HepG2 (cell line): ENCODE data around the gene PHIP. TPM values are rescaled to one million over a fixed set of nuclear protein-coding genes. Genes with fewer than 3 reads are reported as not detected.

Experiments
- ATAC-seq: fragments of 200-7000 bp; cut with Tn5 transposase; 3 replicates; pipeline ENCODE4 v1.9.1; 2020; ENCODE audit warnings: mild to moderate bottlenecking, moderate library complexity
- BruUV-seq: library from RNA; stranded (reverse); fragments of 400-500 nt; replicated peaks from 2 replicates; lab custom pipeline; 2021; lab: Mats Ljungman, UMichigan
- CTCF ChIA-PET: fragments of 300-600 bp; formaldehyde crosslinking; extraction: SDS; loops from one replicate; lab custom pipeline; 2021; ENCODE audit warnings: low total read pairs, inconsistent platforms, low intra/inter-chr PET ratio; lab: Yijun Ruan, JAX
- POLR2A ChIA-PET: fragments of 350-600 bp; sonication (Branson Sonifier 250); formaldehyde crosslinking; loops from one replicate; lab custom pipeline; 2020; ENCODE audit warnings: antibody characterized with exemption, inconsistent platforms; lab: Yijun Ruan, JAX
- DNase-seq: peaks from one replicate; pipeline ENCODE4 v3.0.0-alpha.2; 2015; ENCODE audit warnings: low spot score
- FAIRE-seq: peaks from 3 replicates; lab custom pipeline; 2011; peaks lifted over from hg19 to GRCh38; lab: Jason Lieb, UNC
- H2AFZ ChIP-seq: one replicate; pipeline ENCODE4 v1.6.1; 2011; ENCODE audit warnings: low read length, inconsistent platforms
- H3K27ac ChIP-seq: fragments of 300-600 bp; 3 replicates; pipeline ENCODE4 v1.8.0; 2011; ENCODE audit warnings: mixed run types, mild to moderate bottlenecking, mixed read lengths, low read length, inconsistent platforms; ENCODE audit not compliant: insufficient read depth; ENCODE audit errors: extremely low read length
- H3K27me3 ChIP-seq, 2 experiments: fragments of 200-600 bp in 1 of 2; 2 replicates in 1 of 2; 3 replicates in 1 of 2; pipeline versions ENCODE4 v1.6.0 to v1.8.0; 2011; ENCODE audit warnings: low read length in 2 of 2, mild to moderate bottlenecking in 2 of 2, moderate library complexity in 2 of 2, inconsistent platforms in 1 of 2; ENCODE audit not compliant: insufficient read depth in 2 of 2, control insufficient read depth in 1 of 2
- H3K36me3 ChIP-seq, 2 experiments: fragments of 200-600 bp in 1 of 2; replicated peaks in 1 of 2; 2 replicates in 1 of 2; 3 replicates in 1 of 2; pipeline versions ENCODE4 v1.5.1 to v1.8.0; 2011; ENCODE audit warnings: low read length in 2 of 2, inconsistent platforms in 1 of 2; ENCODE audit not compliant: insufficient read depth in 2 of 2, control insufficient read depth in 1 of 2
- H3K4me1 ChIP-seq: 2 replicates; pipeline ENCODE4 v1.5.1; 2012; ENCODE audit warnings: low read length, inconsistent platforms; ENCODE audit not compliant: insufficient read depth
- H3K4me2 ChIP-seq: 2 replicates; pipeline ENCODE4 v1.6.0; 2011; ENCODE audit warnings: low read depth, low read length, inconsistent platforms
- H3K4me3 ChIP-seq, 3 experiments: fragments of 200-600 bp in 1 of 3; sonication (generic), shearing (Covaris generic) in 1 of 3; replicated peaks in 1 of 3; 2 replicates each; pipeline ENCODE4 v1.5.1; 2011 to 2016; ENCODE audit warnings: low read length in 3 of 3, inconsistent platforms in 2 of 3, low read depth in 2 of 3, mild to moderate bottlenecking in 2 of 3, control low read depth in 1 of 3, mixed read lengths in 1 of 3; ENCODE audit not compliant: insufficient read depth in 1 of 3
- H3K79me2 ChIP-seq: one replicate; pipeline ENCODE4 v1.6.1; 2011; ENCODE audit warnings: low read length, inconsistent platforms; ENCODE audit not compliant: insufficient read depth
- H3K9ac ChIP-seq: 2 replicates; pipeline ENCODE4 v1.6.0; 2011; ENCODE audit warnings: mild to moderate bottlenecking, low read depth, low read length, inconsistent platforms; ENCODE audit not compliant: insufficient read depth
- H3K9me3 ChIP-seq: 2 replicates; pipeline ENCODE4 v1.5.1; 2012; ENCODE audit warnings: mild to moderate bottlenecking, low read length
- H4K20me1 ChIP-seq: 2 replicates; pipeline ENCODE4 v1.6.0; 2011; ENCODE audit warnings: inconsistent platforms, mild to moderate bottlenecking, low read length, moderate library complexity; ENCODE audit not compliant: insufficient read depth
- BHLHE40 ChIP-seq: IDR thresholded peaks from 2 replicates; pipeline ENCODE4 v1.6.1; 2011; ENCODE audit warnings: low read length, improper control_type of control experiment
- DBP ChIP-seq: sonication (generic); formaldehyde crosslinking; IDR thresholded peaks from 2 replicates; pipeline ENCODE4 v1.4.0; 2020; ENCODE audit warnings: missing genetic modification reagents; ENCODE audit errors: not compliant biosample characterization
- IRF2 ChIP-seq: IDR thresholded peaks from 2 replicates; pipeline ENCODE4 v1.6.1; 2018; ENCODE audit warnings: missing genetic modification reagents, missing compliant biosample characterization
- MIER2 ChIP-seq: IDR thresholded peaks from 2 replicates; pipeline ENCODE4 v1.6.1; 2016; ENCODE audit warnings: missing biosample characterization, missing genetic modification reagents
- ONECUT2 ChIP-seq: sonication (generic); formaldehyde crosslinking; IDR thresholded peaks from 2 replicates; pipeline ENCODE4 v1.4.0; 2020; ENCODE audit warnings: missing genetic modification reagents
- PHF21A ChIP-seq: sonication (generic); formaldehyde crosslinking; IDR thresholded peaks from 2 replicates; pipeline ENCODE4 v1.5.0; 2020; ENCODE audit warnings: mild to moderate bottlenecking, missing genetic modification reagents
- RBFOX2 ChIP-seq: fragments of 200-400 bp; formaldehyde crosslinking; IDR thresholded peaks from 2 replicates; pipeline ENCODE4 v1.6.1; 2017; ENCODE audit warnings: low read depth, mild to moderate bottlenecking, low read length
- SP2 ChIP-seq: sonication (generic); formaldehyde crosslinking; IDR thresholded peaks from 2 replicates; pipeline ENCODE4 v1.5.1; 2020; ENCODE audit warnings: mild to moderate bottlenecking, missing genetic modification reagents
- SP5 ChIP-seq: IDR thresholded peaks from 2 replicates; pipeline ENCODE4 v1.6.1; 2016; ENCODE audit warnings: low read depth, borderline replicate concordance
- ZBTB42 ChIP-seq: sonication (generic); formaldehyde crosslinking; IDR thresholded peaks from 2 replicates; pipeline ENCODE4 v1.5.0; 2020; ENCODE audit warnings: mild to moderate bottlenecking, missing genetic modification reagents
- ZBTB7A ChIP-seq: sonication (generic); formaldehyde crosslinking; IDR thresholded peaks from 2 replicates; pipeline ENCODE4 v1.8.0; 2022; ENCODE audit warnings: mild to moderate bottlenecking, missing genetic modification reagents
- ZNF550 ChIP-seq: sonication (generic); formaldehyde crosslinking; IDR thresholded peaks from 2 replicates; pipeline ENCODE4 v1.4.0; 2020; ENCODE audit warnings: mild to moderate bottlenecking, missing genetic modification reagents, borderline replicate concordance
- ZNF597 ChIP-seq: sonication (generic); formaldehyde crosslinking; IDR thresholded peaks from 2 replicates; pipeline ENCODE4 v1.5.0; 2020; ENCODE audit warnings: missing genetic modification reagents
- ZNF691 ChIP-seq: sonication (generic); formaldehyde crosslinking; IDR thresholded peaks from 2 replicates; pipeline ENCODE4 v1.4.0; 2020; ENCODE audit warnings: missing genetic modification reagents, low read depth, mild to moderate bottlenecking, borderline replicate concordance
- ZNF713 ChIP-seq: sonication (generic); formaldehyde crosslinking; IDR thresholded peaks from 2 replicates; pipeline ENCODE4 v1.4.0; 2020; ENCODE audit warnings: mild to moderate bottlenecking, missing genetic modification reagents
- ZNF780A ChIP-seq: sonication (generic); formaldehyde crosslinking; IDR thresholded peaks from 2 replicates; pipeline ENCODE4 v1.8.0; 2022; ENCODE audit warnings: mild to moderate bottlenecking, missing genetic modification reagents, moderate library complexity
- ZSCAN29 ChIP-seq: sonication (generic); formaldehyde crosslinking; conservative IDR thresholded peaks from 2 replicates; pipeline ENCODE4 v1.4.0; 2020; ENCODE audit warnings: mild to moderate bottlenecking, missing genetic modification reagents
- ZSCAN31 ChIP-seq: sonication (generic); formaldehyde crosslinking; IDR thresholded peaks from 2 replicates; pipeline ENCODE4 v1.5.0; 2020; ENCODE audit warnings: low read depth, mild to moderate bottlenecking, missing genetic modification reagents
- WGBS: methylation state at CpG from one replicate; pipeline ENCODE4 v1.1.6; 2017; ENCODE audit warnings: low lambda C conversion rate; 5-methylcytosine and 5-hydroxymethylcytosine counted together
- in situ Hi-C: cut with HindIII; loops from 2 replicates; pipeline ENCODE4 v1.10.0; 2017; ENCODE audit warnings: low pct_unique_long_range_greater_than_20kb; ENCODE audit not compliant: extremely low pct_ligation_motif_present
- intact Hi-C: fragments of 100-400 bp; cut with micrococcal nuclease; formaldehyde crosslinking; loops from one replicate; pipeline ENCODE4 v1.10.0; 2022; ENCODE audit not compliant: unreplicated experiment
- polyA plus RNA-seq, 8 experiments: library from polyadenylated mRNA; depleted of rRNA in 3 of 8; stranded (reverse) in 7 of 8; unstranded in 1 of 8; fragments of >200 nt; fragmentation: Illumina TruSeq in 4 of 8; extraction: Trizol in 4 of 8; gene quantifications; 2 replicates each; pipeline versions ENCODE4 v1.2.1 to v1.2.3, GENCODE V29; 2011 to 2016; ENCODE audit warnings: low read depth in 4 of 8, missing spikeins in 1 of 8, mixed read lengths in 1 of 8; ENCODE audit not compliant: insufficient read depth in 1 of 8
- total RNA-seq, 5 experiments: library from RNA; depleted of rRNA; stranded (reverse); fragments of >200 nt; fragmentation: Illumina TruSeq; extraction: Trizol; gene quantifications; 2 replicates each; pipeline ENCODE4 v1.2.3, GENCODE V29; 2016; ENCODE audit warnings: low read depth in 1 of 5

PHIP gene
- total and polyA plus RNA-seq, 2 of the 13 experiments (the other 11 are each of a cell fraction or from before 2014, with no cell fraction given) = 6.5 to 23.5 TPM

- Histone ChIP-seq H3K4me1 (peaks cover 5% of the 10 kb centered on the region; the same call in 1 of the 2 replicates), H3K27ac (no peak overlapping the region), H3K27me3 (no peaks in the 10 kb centered on the region), H2AFZ (no peak overlapping the region), H3K9ac (no peak overlapping the region), H3K4me3 (no peak overlapping the region), H3K36me3 (peaks cover 4 to 53% of the 10 kb centered on the region in 2 experiments), H3K79me2 (peaks cover 9% of the 10 kb centered on the region), H3K4me2 (no peak overlapping the region), H4K20me1 (no peaks in the 10 kb centered on the region), H3K9me3 (no peaks in the 10 kb centered on the region)
- in situ Hi-C loops = no loop called here
- ChIA-PET POLR2A (no interaction called here), CTCF (no interaction called here)
- WGBS = 97% methylated on average over 1 of the region's 1 CpG
- DNase-seq (no peak), FAIRE-seq (no peak), ATAC-seq (no peak)
- TF ChIP-seq MIER2 (CRISPR knock-in tag) = no peak
- no peak for TF ChIP-seq ONECUT2 (CRISPR knock-in tag)
- TF ChIP-seq ZBTB7A (CRISPR knock-in tag) = no peak
- TF ChIP-seq PHF21A (CRISPR knock-in tag) = no peak
- no peak for TF ChIP-seq DBP (CRISPR knock-in tag)
- no peak for TF ChIP-seq IRF2 (CRISPR knock-in tag)
- TF ChIP-seq ZNF691 (CRISPR knock-in tag) = no peak
- TF ChIP-seq SP2 (CRISPR knock-in tag) = no peak
- no peak for TF ChIP-seq ZSCAN29
- TF ChIP-seq ZNF780A (CRISPR knock-in tag) = no peak
- TF ChIP-seq ZNF550 (CRISPR knock-in tag) = no peak
- TF ChIP-seq ZNF713 (CRISPR knock-in tag) = no peak
- TF ChIP-seq RBFOX2 = no peak
- no peak for TF ChIP-seq SP5 (CRISPR knock-in tag)
- no peak for TF ChIP-seq ZSCAN31
- no peak for TF ChIP-seq BHLHE40
- TF ChIP-seq ZNF597 (CRISPR knock-in tag) = no peak
- no peak for TF ChIP-seq ZBTB42 (CRISPR knock-in tag)
- no TSS peak for BruUV-seq
- intact Hi-C loops = no loop called here
Observed at GRCh38 chr6:79057746-79058145, 20.3 kb downstream of the PHIP start.
